HG03565 (cell line): ENCODE data around the gene TESK2.
"Not testable (repeated sequence)": the region's sequence is repeated elsewhere in the genome, so short reads cannot be mapped to it uniquely, and the experiment has no call there.

Experiments
- ATAC-seq: cut with Tn5 transposase; IDR thresholded peaks from one replicate; pipeline ENCODE4 v1.9.1; 2021; ENCODE audit warnings: mild to moderate bottlenecking, moderate library complexity; ENCODE audit not compliant: unreplicated experiment

Gene TESK2

DNA sequence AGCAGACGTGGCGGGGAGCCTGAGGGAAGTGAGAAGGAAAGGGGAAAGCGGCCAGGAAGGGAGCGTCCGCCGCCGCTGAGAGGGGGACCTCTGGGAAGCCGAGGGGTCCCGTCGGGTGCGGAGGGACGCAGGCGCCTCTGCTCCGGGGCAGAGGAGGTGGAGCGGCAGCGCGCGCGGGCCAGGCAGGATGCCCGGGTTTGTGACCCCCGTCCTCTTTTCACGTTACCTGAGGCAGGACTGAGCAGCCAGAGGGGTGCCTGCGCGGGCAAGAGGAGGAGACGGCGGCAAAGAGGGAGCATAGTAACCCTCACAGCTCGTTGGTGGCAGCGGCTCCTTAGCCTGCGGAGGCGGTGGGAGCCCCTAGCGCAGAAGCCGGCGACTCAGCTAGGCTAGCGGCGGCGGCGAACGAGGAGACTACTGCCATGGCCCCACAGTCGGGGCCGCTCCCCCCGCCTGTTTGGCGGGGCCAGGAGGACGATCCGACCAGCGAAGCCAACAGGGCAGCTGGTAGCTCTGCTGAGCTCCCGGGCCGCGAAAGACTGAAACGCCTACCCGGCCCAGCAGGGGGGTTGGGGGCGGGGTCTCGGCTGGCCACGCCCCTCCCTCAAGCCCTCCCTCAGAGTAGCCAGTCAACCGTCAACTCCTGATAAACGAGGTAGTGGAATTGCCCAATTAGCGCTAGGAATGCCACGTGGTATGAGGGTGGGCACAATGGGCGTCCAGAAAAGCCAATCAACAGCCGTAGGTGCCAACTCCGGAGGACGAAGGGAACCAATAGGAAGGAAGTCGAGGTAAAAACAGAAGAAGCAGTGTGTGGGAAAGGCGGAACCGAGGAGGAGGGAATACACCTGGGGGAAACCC, at the start of gene TESK2:
Gene TESK2, minus strand, starts transcription at position 538 of the 861 bp plus-strand sequence. CDS start 33,378 bp downstream, outside the sequence.
- ATAC-seq: peak; percentile 82

DNA sequence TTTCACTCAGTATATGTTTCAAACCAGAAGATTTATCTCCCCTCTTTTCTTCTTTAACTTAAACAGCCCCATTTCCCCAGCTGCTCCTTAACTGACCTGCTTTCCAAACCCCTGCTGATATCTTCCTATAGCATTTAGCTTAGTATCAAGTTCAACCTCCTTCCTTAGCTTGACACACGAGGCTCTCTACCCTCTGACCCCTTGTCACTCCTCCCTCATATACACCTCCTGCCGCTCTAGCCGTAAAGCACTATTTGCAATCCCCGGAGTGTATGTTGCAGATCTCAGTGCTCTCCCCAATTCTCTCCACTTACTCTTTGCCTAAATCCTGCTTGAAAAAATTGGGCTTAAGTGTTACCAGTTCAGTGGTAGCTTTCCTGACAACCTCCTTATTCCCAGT, 45.9 kb upstream of the TESK2 start:
- ATAC-seq: no peak

- ATAC-seq: no peak
Measured at GRCh38 chr1:45535988-45536766, 45.2 kb upstream of the TESK2 start.

DNA sequence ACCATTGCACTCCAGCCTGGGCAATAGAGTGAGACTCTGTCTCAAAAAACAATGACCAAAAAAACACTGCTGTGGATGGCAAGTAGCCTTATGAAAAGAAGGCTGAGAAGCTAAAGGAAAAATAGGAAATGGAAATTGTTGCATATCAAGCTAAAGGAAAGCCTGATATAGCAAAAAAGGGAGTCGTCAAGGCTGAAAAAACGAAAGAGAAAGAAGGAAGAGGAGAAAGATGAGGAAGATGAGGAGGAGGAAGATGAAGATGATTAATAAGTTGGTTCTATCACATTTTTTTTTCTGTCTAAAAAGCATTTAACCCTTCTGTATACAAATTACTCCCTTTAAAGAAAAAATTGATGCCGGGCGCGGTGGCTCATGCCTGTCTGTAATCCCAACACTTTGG, 40.9 kb upstream of the TESK2 start:
- no peak for ATAC-seq

DNA sequence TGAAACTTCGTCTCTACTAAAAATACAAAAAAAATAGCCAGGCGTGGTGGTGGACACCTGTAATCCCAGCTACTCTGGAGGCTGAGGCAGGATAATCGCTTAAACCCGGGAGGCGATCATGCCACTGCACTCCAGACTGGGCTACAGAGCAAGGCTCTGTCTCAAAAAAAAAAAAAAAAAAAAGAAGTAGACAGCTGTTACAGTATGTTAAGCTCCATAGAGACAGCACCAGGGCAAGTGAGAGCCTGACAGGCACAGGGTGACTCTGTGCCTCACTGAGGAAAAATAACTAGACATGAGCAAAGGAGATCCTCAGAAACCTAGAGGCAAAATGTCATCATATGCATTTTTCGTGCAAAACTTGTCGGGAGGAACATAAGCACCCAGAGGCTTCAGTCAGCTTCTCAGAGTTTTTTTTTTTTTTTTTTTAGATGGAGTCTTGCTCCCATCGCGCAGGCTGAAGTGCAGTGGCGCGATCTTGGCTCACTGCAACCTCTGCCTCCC, 39.7 kb upstream of the TESK2 start:
- ATAC-seq: no peak

GRCh38 chr1:45526135-45526644, 35.2 kb upstream of the TESK2 start:
- ATAC-seq: no peak

DNA sequence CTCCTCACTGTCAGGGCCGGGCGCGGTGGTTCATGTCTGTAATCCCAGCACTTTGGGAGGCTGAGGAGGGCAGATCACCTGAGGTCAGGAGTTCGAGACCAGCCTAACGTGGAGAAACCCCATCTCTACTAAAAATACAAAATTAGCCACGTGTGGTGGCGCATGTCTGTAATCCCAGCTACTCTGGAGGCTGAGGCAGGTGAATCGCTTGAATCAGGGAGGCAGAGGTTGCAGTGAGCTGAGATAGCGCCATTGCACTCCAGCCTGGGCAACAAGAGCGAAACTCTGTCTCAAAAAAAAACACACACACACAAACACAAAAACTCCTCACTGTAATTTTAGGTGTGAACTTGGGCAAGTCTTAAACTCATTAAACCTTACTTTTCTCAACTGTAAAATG, 33.0 kb upstream of the TESK2 start:
- not testable (repeated sequence) for ATAC-seq

DNA sequence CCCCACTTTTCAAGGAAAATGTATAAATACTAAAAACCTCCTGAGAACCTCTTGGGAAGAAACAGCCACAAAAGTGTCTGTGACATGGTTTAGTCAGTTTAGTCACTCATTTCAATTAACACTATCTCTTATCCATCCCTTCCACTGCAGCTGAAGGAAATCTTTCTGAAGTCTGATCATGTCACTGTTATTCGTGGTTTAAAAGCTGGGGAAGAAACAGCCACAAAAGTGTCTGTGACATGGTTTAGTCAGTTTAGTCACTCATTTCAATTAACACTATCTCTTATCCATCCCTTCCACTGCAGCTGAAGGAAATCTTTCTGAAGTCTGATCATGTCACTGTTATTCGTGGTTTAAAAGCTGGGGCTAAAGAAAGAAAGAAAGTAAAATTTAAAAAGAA, 32.6 kb upstream of the TESK2 start:
- not testable (repeated sequence) for ATAC-seq

DNA sequence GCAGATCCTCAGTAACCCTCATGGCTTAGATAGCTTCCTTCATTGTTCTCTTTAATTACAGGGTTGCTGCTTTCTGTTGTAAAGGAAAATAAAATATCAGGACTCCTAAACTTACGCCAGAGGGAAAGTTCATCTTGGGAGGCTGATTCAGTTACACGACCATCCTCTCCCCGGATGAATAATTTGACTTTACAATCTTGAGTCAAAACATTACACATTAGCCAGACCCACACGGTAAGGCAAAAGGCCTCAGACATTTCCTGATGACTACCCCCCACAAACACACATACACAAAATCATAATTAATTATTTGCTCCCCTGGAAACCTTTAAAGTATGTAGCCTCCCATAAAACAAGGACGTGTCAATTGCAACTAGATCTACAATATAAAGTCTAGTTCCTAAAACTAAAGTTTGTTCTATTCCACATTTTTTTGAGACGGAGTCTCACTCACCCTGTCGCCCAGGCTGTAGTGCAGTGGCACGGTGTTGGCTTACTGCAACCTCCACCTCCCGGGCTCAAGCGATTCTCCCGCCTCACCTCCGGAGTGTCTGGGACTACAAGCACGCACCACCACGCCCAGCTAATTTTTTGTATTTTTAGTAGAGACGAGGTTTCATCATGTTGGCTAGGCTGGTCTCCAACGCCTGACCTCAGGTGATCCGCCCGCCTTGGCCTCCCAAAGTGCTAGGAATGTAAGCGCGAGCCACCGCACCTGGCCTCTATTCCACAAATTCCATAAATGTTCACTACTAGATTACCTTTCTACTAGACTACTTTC, 31.6 kb upstream of the TESK2 start:
- peak; percentile 9 for ATAC-seq

- ATAC-seq: peak; percentile 79
Measured at GRCh38 chr1:45521413-45522323, 30.7 kb upstream of the TESK2 start, which contains the start of gene PRDX1. TSS of gene PRDX1 (minus strand) at chr1:45521884. CDS start at chr1:45519043, 2,841 bp downstream.

- not testable (repeated sequence) for ATAC-seq
Measured at GRCh38 chr1:45519774-45520173, 28.8 kb upstream of the TESK2 start.

- no peak for ATAC-seq
Measured at GRCh38 chr1:45518910-45519309, 27.9 kb upstream of the TESK2 start.

- not testable (repeated sequence) for ATAC-seq
Measured at GRCh38 chr1:45518366-45518765, 27.4 kb upstream of the TESK2 start.

- ATAC-seq: no peak
Measured at GRCh38 chr1:45516465-45516864, 25.5 kb upstream of the TESK2 start.

DNA sequence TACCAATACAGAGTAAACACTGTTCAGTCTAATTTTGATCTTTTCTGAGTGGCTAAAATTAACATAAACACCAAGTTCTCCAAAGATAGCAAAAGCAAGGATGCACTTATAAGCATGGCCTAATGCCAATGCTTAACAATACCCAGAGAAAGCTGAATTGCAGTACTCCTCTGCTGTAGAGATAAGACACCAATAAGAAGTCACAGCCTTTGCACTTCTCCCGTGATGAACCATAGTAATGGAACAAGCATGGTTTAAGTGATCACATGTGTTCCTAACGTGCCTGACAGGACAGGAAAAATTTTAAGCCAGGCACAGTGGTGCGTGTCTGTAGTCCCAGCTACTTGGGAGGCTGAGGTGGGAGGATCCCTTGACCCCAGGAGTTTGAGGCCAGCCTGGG, 25.1 kb upstream of the TESK2 start:
- no peak for ATAC-seq

GRCh38 chr1:45513532-45514260, 22.7 kb upstream of the TESK2 start:
- not testable (repeated sequence) for ATAC-seq

- ATAC-seq: no peak
Measured at GRCh38 chr1:45512641-45513054, 21.7 kb upstream of the TESK2 start.

DNA sequence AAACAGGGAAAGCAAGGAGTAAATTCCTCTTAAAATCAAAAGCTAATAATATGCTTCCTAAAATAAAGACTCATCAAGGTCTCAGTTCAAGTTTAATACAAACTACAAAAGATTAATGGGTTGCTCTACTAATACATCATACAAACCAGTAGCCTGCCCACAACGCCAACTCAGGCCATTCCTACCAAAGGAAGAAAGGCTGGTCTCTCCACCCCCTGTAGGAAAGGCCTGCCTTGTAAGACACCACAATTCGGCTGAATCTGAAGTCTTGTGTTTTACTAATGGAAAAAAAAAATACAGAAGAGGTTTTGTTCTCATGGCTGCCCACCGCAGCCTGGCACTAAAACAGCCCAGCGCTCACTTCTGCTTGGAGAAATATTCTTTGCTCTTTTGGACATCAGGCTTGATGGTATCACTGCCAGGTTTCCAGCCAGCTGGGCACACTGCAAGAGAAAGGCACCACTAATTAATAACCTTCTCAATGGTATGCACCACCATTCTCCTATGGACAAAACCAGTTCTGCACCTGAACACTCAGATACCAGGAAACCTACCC, 20.1 kb upstream of the TESK2 start:
- no peak for ATAC-seq
